Endothelial cell of umbilical vein (primary cell): ENCODE results near the gene CC2D1A. TPM values are rescaled to one million over a fixed set of nuclear protein-coding genes. Genes with fewer than 3 reads are reported as not detected.
A peak's percentile ranks its signal among the peaks of the same experiment; 100 is the strongest.

Experiments
- BruUV-seq: library from RNA; stranded (reverse); fragments of 400-500 nt; replicated peaks from 2 replicates; lab custom pipeline; 2021; lab: Mats Ljungman, UMichigan
- CTCF ChIA-PET: fragments of 300-600, 350-600 bp; sonication (Branson Sonifier 250); formaldehyde crosslinking; loops from one replicate; lab custom pipeline; 2021; ENCODE audit warnings: antibody characterized with exemption, inconsistent platforms; lab: Charles Lee
- POLR2A ChIA-PET: fragments of 300-600, 350-600 bp; sonication (Branson Sonifier 250); formaldehyde crosslinking; loops from one replicate; lab custom pipeline; 2021; ENCODE audit warnings: antibody characterized with exemption, inconsistent platforms; lab: Charles Lee
- DNase-seq: peaks from one replicate; pipeline ENCODE4 v3.0.0-alpha.2; 2011; ENCODE audit warnings: low read depth, low spot score
- FAIRE-seq: peaks from 2 replicates; lab custom pipeline; 2011; peaks lifted over from hg19 to GRCh38; lab: Jason Lieb, UNC
- H2AFZ ChIP-seq: 2 replicates; pipeline ENCODE4 v1.6.0; 2012; ENCODE audit warnings: low read depth, low read length, control low read depth, inconsistent platforms
- H3K27ac ChIP-seq: 2 replicates; pipeline ENCODE4 v1.5.1; 2011; ENCODE audit warnings: low read depth, mild to moderate bottlenecking, control low read depth, low read length, moderate library complexity; ENCODE audit not compliant: insufficient read depth
- H3K27me3 ChIP-seq, 2 experiments: 2 replicates each; pipeline versions ENCODE4 v1.6.0 to v1.6.1; 2011; ENCODE audit warnings: low read length in 2 of 2, mixed read lengths in 1 of 2; ENCODE audit not compliant: control insufficient read depth in 2 of 2, insufficient read depth in 2 of 2
- H3K36me3 ChIP-seq, 2 experiments: 2 replicates in 1 of 2; 3 replicates in 1 of 2; pipeline ENCODE4 v1.5.1; 2011; ENCODE audit warnings: low read length in 2 of 2, mild to moderate bottlenecking in 1 of 2, moderate library complexity in 1 of 2; ENCODE audit not compliant: control insufficient read depth in 2 of 2, insufficient read depth in 2 of 2; ENCODE audit errors: extremely low read depth in 1 of 2
- H3K4me1 ChIP-seq: 3 replicates; pipeline ENCODE4 v1.5.1; 2011; ENCODE audit warnings: mild to moderate bottlenecking, low read length; ENCODE audit not compliant: control insufficient read depth, insufficient read depth; ENCODE audit errors: extremely low read depth
- H3K4me2 ChIP-seq: 2 replicates; pipeline ENCODE4 v1.6.1; 2011; ENCODE audit warnings: low read length, control low read depth, mixed read lengths; ENCODE audit not compliant: insufficient read depth
- H3K4me3 ChIP-seq, 3 experiments: fragments of 200-600 bp in 1 of 3; sonication (generic), shearing (Covaris generic) in 1 of 3; replicated peaks in 1 of 3; 2 replicates each; pipeline ENCODE4 v1.5.1; 2011 to 2016; ENCODE audit warnings: control low read depth in 3 of 3, low read length in 3 of 3, mild to moderate bottlenecking in 2 of 3, inconsistent platforms in 1 of 3, low read depth in 1 of 3, moderate library complexity in 1 of 3; ENCODE audit not compliant: insufficient read depth in 1 of 3
- H3K79me2 ChIP-seq: 2 replicates; pipeline ENCODE4 v1.6.0; 2012; ENCODE audit warnings: low read length, inconsistent platforms; ENCODE audit not compliant: control insufficient read depth, insufficient read depth
- H3K9ac ChIP-seq: replicated peaks from 2 replicates; pipeline ENCODE3; 2011; ENCODE audit warnings: low read length, control low read depth; ENCODE audit not compliant: insufficient read depth; ENCODE audit errors: extremely low read depth
- H3K9me1 ChIP-seq: replicated peaks from 3 replicates; pipeline ENCODE4 v1.6.0; 2011; ENCODE audit warnings: mild to moderate bottlenecking, low read length; ENCODE audit not compliant: control insufficient read depth, insufficient read depth; ENCODE audit errors: extremely low read depth
- H3K9me3 ChIP-seq: replicated peaks from 2 replicates; pipeline ENCODE4 v1.5.1; 2012; ENCODE audit warnings: low read length, inconsistent platforms; ENCODE audit not compliant: control insufficient read depth, insufficient read depth
- H4K20me1 ChIP-seq: replicated peaks from 2 replicates; pipeline ENCODE3; 2011; ENCODE audit warnings: mild to moderate bottlenecking, low read length; ENCODE audit not compliant: control insufficient read depth, insufficient read depth; ENCODE audit errors: extremely low read depth
- EZH2 ChIP-seq: IDR thresholded peaks from 2 replicates; pipeline ENCODE4 v1.6.1; 2012; ENCODE audit warnings: borderline replicate concordance, low read depth, mild to moderate bottlenecking, moderate library complexity, low read length, inconsistent platforms; ENCODE audit not compliant: severe bottlenecking
- FOS ChIP-seq: IDR thresholded peaks from 2 replicates; pipeline ENCODE4 v1.6.1; 2011; ENCODE audit warnings: mild to moderate bottlenecking, low read length, moderate library complexity, borderline replicate concordance; ENCODE audit not compliant: insufficient read depth
- GATA2 ChIP-seq: IDR thresholded peaks from 2 replicates; pipeline ENCODE4 v1.7.0; 2011; ENCODE audit warnings: low read depth, mild to moderate bottlenecking, moderate library complexity, mixed read lengths, low read length; ENCODE audit not compliant: insufficient read length, insufficient read depth
- JUN ChIP-seq: IDR thresholded peaks from 2 replicates; pipeline ENCODE4 v1.6.1; 2011; ENCODE audit warnings: borderline replicate concordance, low read depth; ENCODE audit not compliant: insufficient read length, insufficient read depth
- MYC ChIP-seq: IDR thresholded peaks from one replicate; pipeline ENCODE4 v1.6.1; 2011; ENCODE audit warnings: mild to moderate bottlenecking, low read depth, low read length
- POLR2A ChIP-seq: IDR thresholded peaks from 2 replicates; pipeline ENCODE4 v1.6.1; 2012; ENCODE audit warnings: low read depth, mild to moderate bottlenecking, control low read depth, low read length
- POLR2AphosphoS5 ChIP-seq: IDR thresholded peaks from 2 replicates; pipeline ENCODE4 v1.6.1; 2012; ENCODE audit warnings: low read depth, mild to moderate bottlenecking, control low read depth, low read length, moderate library complexity; ENCODE audit not compliant: insufficient read depth
- dilution Hi-C: fragments of 300-500 bp; cut with MboI; formaldehyde crosslinking; loops from one replicate; pipeline ENCODE4 v1.15.0; 2019; ENCODE audit warnings: low sequenced_read_pairs; ENCODE audit not compliant: extremely low pct_ligation_motif_present
- intact Hi-C: fragments of 100-400 bp; cut with micrococcal nuclease; formaldehyde crosslinking; loops from one replicate; pipeline ENCODE4 v1.10.0; 2022
- polyA plus RNA-seq, 4 experiments: library from polyadenylated mRNA; depleted of rRNA in 3 of 4; stranded (reverse) in 3 of 4; unstranded in 1 of 4; fragments of >200 nt; gene quantifications; 2 replicates each; pipeline versions ENCODE4 v1.2.1 to v1.2.3, GENCODE V29; 2011 to 2012; ENCODE audit warnings: missing spikeins in 1 of 4
- total RNA-seq: library from RNA; stranded (reverse); gene quantifications from 2 replicates; pipeline ENCODE4 v1.2.3, GENCODE V29; 2021
- TF ChIP-seq, protein P1 (sequence below), 2 donors: IDR thresholded peaks; 1 replicate in 1 of 2; 2 replicates in 1 of 2; pipeline ENCODE4 v1.5.1; 2011; ENCODE audit warnings: low read length in 2 of 2, mild to moderate bottlenecking in 2 of 2, moderate library complexity in 2 of 2, control low read depth in 1 of 2, inconsistent platforms in 1 of 2, low read depth in 1 of 2; ENCODE audit not compliant: insufficient read depth in 1 of 2; ENCODE audit errors: extremely low read depth in 1 of 2
- TF ChIP-seq, protein P2 (sequence below): IDR thresholded peaks from 2 replicates; pipeline ENCODE4 v1.6.1; 2011; ENCODE audit not compliant: insufficient read depth, insufficient read length

The CC2D1A gene
- total and polyA plus RNA-seq, 2 donors (not counting 3 experiments of a cell fraction or from before 2014, with no cell fraction given), result 13.6 to 33.7 TPM

DNA sequence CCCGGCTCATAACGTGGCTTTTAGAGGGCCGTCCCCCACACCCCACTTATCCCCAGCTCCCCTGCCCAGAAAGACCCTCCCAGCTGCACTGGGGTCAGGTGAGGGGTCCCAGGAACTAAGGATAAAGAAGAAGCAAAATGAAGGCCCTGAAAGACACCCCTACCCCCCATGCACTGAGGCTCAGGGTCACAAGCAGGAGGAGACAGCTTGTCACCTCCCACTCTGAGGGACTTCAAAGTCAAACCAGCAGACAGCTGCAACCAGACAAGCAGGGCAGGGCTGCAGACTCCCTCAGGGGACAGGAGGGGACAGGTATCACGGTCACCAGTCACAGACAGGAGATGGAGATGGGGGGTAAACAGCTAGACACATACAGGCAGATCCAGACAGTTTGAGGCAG lies 35.1 kb upstream of the CC2D1A start:
- dilution Hi-C loops, result no loop called here

DNA sequence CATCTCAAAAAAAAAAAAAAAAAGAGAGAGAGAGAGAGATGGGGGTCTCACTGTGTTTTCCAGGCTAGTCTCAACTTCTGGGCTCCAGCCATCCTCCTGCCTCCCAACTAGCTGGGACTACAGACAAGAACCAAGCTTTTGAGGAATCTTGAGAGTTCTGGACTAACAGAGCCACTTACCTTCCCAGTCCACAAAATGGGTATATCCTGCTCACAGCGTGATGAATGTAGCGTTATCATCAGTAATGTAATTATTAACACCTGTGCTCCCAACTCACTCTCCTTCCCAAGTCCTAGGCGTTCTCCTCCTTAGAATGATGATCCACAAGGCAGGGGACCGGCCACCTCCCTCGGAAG lies 33.7 kb upstream of the CC2D1A start:
- H4K20me1 ChIP-seq, result no peaks in the 10 kb centered on the region
- H3K4me3 ChIP-seq, result peak overlapping the region in 1 of 3 experiments; percentile 13
- no peak for TF ChIP-seq POLR2A
- TF ChIP-seq, protein P1, sequence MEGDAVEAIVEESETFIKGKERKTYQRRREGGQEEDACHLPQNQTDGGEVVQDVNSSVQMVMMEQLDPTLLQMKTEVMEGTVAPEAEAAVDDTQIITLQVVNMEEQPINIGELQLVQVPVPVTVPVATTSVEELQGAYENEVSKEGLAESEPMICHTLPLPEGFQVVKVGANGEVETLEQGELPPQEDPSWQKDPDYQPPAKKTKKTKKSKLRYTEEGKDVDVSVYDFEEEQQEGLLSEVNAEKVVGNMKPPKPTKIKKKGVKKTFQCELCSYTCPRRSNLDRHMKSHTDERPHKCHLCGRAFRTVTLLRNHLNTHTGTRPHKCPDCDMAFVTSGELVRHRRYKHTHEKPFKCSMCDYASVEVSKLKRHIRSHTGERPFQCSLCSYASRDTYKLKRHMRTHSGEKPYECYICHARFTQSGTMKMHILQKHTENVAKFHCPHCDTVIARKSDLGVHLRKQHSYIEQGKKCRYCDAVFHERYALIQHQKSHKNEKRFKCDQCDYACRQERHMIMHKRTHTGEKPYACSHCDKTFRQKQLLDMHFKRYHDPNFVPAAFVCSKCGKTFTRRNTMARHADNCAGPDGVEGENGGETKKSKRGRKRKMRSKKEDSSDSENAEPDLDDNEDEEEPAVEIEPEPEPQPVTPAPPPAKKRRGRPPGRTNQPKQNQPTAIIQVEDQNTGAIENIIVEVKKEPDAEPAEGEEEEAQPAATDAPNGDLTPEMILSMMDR (IDR thresholded peaks at IDR 0.05; ENCODE audit: extremely low read depth in 1 of 2, insufficient read depth in 1 of 2, low read depth in 1 of 2, low read length in 2 of 2), result no peak
- no peak for TF ChIP-seq GATA2
- no peak for TF ChIP-seq JUN
- no peak for TF ChIP-seq EZH2
- TF ChIP-seq POLR2AphosphoS5, result no peak
- no peak for TF ChIP-seq MYC
- TF ChIP-seq FOS, result no peak
- TF ChIP-seq, protein P2, sequence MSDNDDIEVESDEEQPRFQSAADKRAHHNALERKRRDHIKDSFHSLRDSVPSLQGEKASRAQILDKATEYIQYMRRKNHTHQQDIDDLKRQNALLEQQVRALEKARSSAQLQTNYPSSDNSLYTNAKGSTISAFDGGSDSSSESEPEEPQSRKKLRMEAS, result no peak
- H3K4me2 ChIP-seq, result no peak overlapping the region
- H3K4me1 ChIP-seq, result no peaks in the 10 kb centered on the region
- FAIRE-seq (no peak), DNase-seq (no peak)
- H3K9me3 ChIP-seq, result no peaks in the 10 kb centered on the region
- no peaks in the 10 kb centered on the region for H3K27me3 ChIP-seq
- H3K79me2 ChIP-seq, result no peaks in the 10 kb centered on the region
- no TSS peak for BruUV-seq
- no peaks in the 10 kb centered on the region for H3K9me1 ChIP-seq
- dilution Hi-C loops (no loop called here), intact Hi-C loops (no loop called here)
- no peak overlapping the region for H3K27ac ChIP-seq
- CTCF ChIA-PET, result interaction anchor here (0.7 to 2.0 kb wide), 9 partner anchors 10 to 397 kb away, joined by 3 to 7 read pairs (median 4); partner anchors contain the start of gene MISP3
- H3K9ac ChIP-seq, result no peak overlapping the region
- H3K36me3 ChIP-seq, result no peaks in the 10 kb centered on the region
- peak overlapping the region; percentile 86 for H2AFZ ChIP-seq
- POLR2A ChIA-PET, result interaction anchor here (0.6 to 1.2 kb wide), 2 partner anchors 10 to 14 kb away, joined by 3 to 5 read pairs; no protein-coding TSS in a partner anchor

More for the DNA sequence above, 35.1 kb upstream of the CC2D1A start:
- DNase-seq (no peak), FAIRE-seq (no peak)
- H3K4me3 ChIP-seq, result no peak overlapping the region
- no peaks in the 10 kb centered on the region for H3K27me3 ChIP-seq
- CTCF ChIA-PET, result interaction anchor here (1.3 to 1.5 kb wide), 2 partner anchors 8 to 202 kb away, joined by 4 read pairs; partner anchors contain the start of gene MISP3
- TF ChIP-seq, protein P2, result no peak
- H3K4me2 ChIP-seq, result no peak overlapping the region
- no peaks in the 10 kb centered on the region for H3K36me3 ChIP-seq
- intact Hi-C loops, result no loop called here
- no TSS peak for BruUV-seq
- no peaks in the 10 kb centered on the region for H3K9me1 ChIP-seq
- H3K9me3 ChIP-seq, result no peaks in the 10 kb centered on the region
- no peak overlapping the region for H3K27ac ChIP-seq
- H3K79me2 ChIP-seq, result no peaks in the 10 kb centered on the region
- H4K20me1 ChIP-seq, result no peaks in the 10 kb centered on the region
- H3K9ac ChIP-seq, result no peak overlapping the region
- no peak overlapping the region for H2AFZ ChIP-seq
- peaks cover 6% of the 10 kb centered on the region for H3K4me1 ChIP-seq
- POLR2A ChIA-PET, result no interaction called here
